ENCODE results near the gene LTK.

LTK gene

GRCh38 chr15:41501191-41501917, 12.3 kb downstream of the LTK start:
- TF ChIP-seq CTCF (IDR thresholded peaks at IDR 0.05; ENCODE audit: control insufficient read depth, extremely low read depth, insufficient read depth), result no peak
- no peak for DNase-seq (ENCODE audit: low read depth)
- H3K4me3 ChIP-seq (ENCODE audit: low read depth, low read length), result no peak overlapping the region

GRCh38 chr15:41499109-41499851, 14.3 kb downstream of the LTK start:
- TF ChIP-seq CTCF (IDR thresholded peaks at IDR 0.05; ENCODE audit: control insufficient read depth, extremely low read depth, insufficient read depth), result no peak
- H3K4me3 ChIP-seq (ENCODE audit: low read depth, low read length), result no peak overlapping the region
- DNase-seq (ENCODE audit: low read depth), result no peak

GRCh38 chr15:41498657-41499056, 15.0 kb downstream of the LTK start:
- TF ChIP-seq CTCF (IDR thresholded peaks at IDR 0.05; ENCODE audit: control insufficient read depth, extremely low read depth, insufficient read depth), result no peak
- no peak for DNase-seq (ENCODE audit: low read depth)
- H3K4me3 ChIP-seq (ENCODE audit: low read depth, low read length), result no peak overlapping the region

- DNase-seq (ENCODE audit: low read depth), result no peak
- no peak overlapping the region for H3K4me3 ChIP-seq (ENCODE audit: low read depth, low read length)
- TF ChIP-seq CTCF (IDR thresholded peaks at IDR 0.05; ENCODE audit: control insufficient read depth, extremely low read depth, insufficient read depth), result no peak
Observed at GRCh38 chr15:41495736-41496599, 17.7 kb downstream of the LTK start.

- TF ChIP-seq CTCF (IDR thresholded peaks at IDR 0.05; ENCODE audit: control insufficient read depth, extremely low read depth, insufficient read depth), result no peak
- H3K4me3 ChIP-seq (ENCODE audit: low read depth, low read length), result no peak overlapping the region
Observed at GRCh38 chr15:41494922-41495735, 18.5 kb downstream of the LTK start.

More at GRCh38 chr15:41494922-41495735, 18.5 kb downstream of the LTK start:
- DNase-seq (ENCODE audit: low read depth), result no peak

Data from LNCaP clone FGC (cell line).